Measurements from ENCODE around the gene NCKAP5. TPM values are rescaled to one million over a fixed set of nuclear protein-coding genes. Genes with fewer than 3 reads are reported as not detected.

The NCKAP5 gene
- total and polyA plus RNA-seq, 9 of the 15 experiments (the other 6 are each of a cell fraction or from before 2014, with no cell fraction given): not detected

DNA sequence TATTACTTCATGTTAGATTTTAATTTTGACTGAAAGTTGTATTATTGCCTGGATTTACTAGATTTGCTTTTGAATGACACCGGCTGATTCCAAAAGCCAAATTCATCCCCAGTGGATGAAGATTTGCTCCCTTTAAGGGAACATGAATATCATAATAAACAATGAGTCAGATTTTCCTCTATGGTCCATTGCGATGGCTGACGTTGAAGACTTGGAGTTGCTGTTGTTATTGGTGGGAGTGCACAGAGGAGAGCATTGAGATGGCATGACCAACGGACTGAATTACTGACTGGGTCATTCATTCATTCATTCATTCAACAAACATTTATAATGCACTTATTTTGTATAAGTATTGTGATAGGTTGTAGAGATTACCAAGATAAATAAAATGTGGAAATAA is 864.9 kb downstream of the NCKAP5 start:
- Histone ChIP-seq H3K4me2 (ENCODE audit: insufficient read depth, low read length) (no peak overlapping the region), H3K36me3 (ENCODE audit: control insufficient read depth, insufficient read depth, low read length) (no peaks in the 10 kb centered on the region), H3K4me3 (no peak overlapping the region), H3K27ac (ENCODE audit: extremely low read depth, low read depth, low read length) (no peak overlapping the region), H3K4me1 (replicated peaks in 1 of 2; ENCODE audit: control insufficient read depth in 2 of 2, insufficient read depth in 2 of 2, low read length in 2 of 2) (no peaks in the 10 kb centered on the region), H3K27me3 (ENCODE audit: control insufficient read depth in 2 of 2, insufficient read depth in 2 of 2, low read length in 2 of 2) (no peaks in the 10 kb centered on the region), H2AFZ (ENCODE audit: low read depth, low read length) (no peak overlapping the region), H3K9ac (ENCODE audit: insufficient read depth in 1 of 2, low read depth in 2 of 2, low read length in 2 of 2) (no peak overlapping the region), H3K9me1 (ENCODE audit: control insufficient read depth, insufficient read depth, low read length) (no peaks in the 10 kb centered on the region), H4K20me1 (replicated peaks; ENCODE audit: control insufficient read depth, insufficient read depth, low read length) (no peaks in the 10 kb centered on the region), H3K79me2 (ENCODE audit: control insufficient read depth, insufficient read depth, low read length) (no peaks in the 10 kb centered on the region), H3K9me3 (replicated peaks; ENCODE audit: control insufficient read depth, insufficient read depth, low read depth, low read length) (no peaks in the 10 kb centered on the region)
- intact Hi-C loops (cut with micrococcal nuclease) (no loop called here), in situ Hi-C loops (cut with MboI) (no loop called here)
- 0% methylated on average over 4 of the region's 4 CpGs for WGBS (ENCODE audit: insufficient coverage, low coverage, missing lambda C conversion rate)
- BruUV-seq (replicated peaks): no TSS peak
- ChIA-PET CTCF (ENCODE audit: low intra/inter-chr PET ratio) (no interaction called here), POLR2A (interaction anchor here (1.1 kb wide), 1 partner anchor 13 kb away, joined by 3 read pairs; no protein-coding TSS in a partner anchor)
- ATAC-seq (no peak), FAIRE-seq (no peak), DNase-seq (ENCODE audit: extremely low read depth in 1 of 4, low spot score in 3 of 4) (no peak)
- TF ChIP-seq ZNF830 (CRISPR knock-in tag; IDR thresholded peaks at IDR 0.05): no peak

DNA sequence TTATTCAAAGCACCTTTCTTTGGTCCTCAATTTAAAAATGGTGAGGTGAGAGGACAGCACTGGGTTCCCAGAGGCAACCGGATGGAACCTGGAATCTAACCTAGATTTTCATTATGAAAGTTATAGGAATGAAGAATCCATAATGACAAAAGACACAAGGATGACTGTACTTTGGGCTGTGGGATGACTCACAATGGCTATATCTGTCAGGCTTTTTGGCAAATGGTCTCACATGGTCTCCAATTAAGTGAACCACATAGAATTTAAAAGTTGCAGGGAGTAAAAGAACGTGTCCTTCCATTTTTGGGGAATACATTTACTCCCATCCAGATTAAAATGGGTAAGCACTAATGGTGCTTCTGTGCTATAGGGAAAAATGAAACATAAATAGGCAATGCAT is 866.5 kb downstream of the NCKAP5 start:
- no peaks in the 10 kb centered on the region for H3K9me1 ChIP-seq (ENCODE audit: control insufficient read depth, insufficient read depth, low read length)
- in situ Hi-C loops (cut with MboI): no loop called here
- H3K9me3 ChIP-seq (replicated peaks; ENCODE audit: control insufficient read depth, insufficient read depth, low read depth, low read length): no peaks in the 10 kb centered on the region
- intact Hi-C loops (cut with micrococcal nuclease): no loop called here
- 0% methylated on average over 2 of the region's 2 CpGs for WGBS (ENCODE audit: insufficient coverage, low coverage, missing lambda C conversion rate)
- H3K79me2 ChIP-seq (ENCODE audit: control insufficient read depth, insufficient read depth, low read length): no peaks in the 10 kb centered on the region
- H3K4me1 ChIP-seq (replicated peaks in 1 of 2; ENCODE audit: control insufficient read depth in 2 of 2, insufficient read depth in 2 of 2, low read length in 2 of 2): no peaks in the 10 kb centered on the region
- no peak overlapping the region for H2AFZ ChIP-seq (ENCODE audit: low read depth, low read length)
- no peak overlapping the region for H3K27ac ChIP-seq (ENCODE audit: extremely low read depth, low read depth, low read length)
- no peaks in the 10 kb centered on the region for H3K36me3 ChIP-seq (ENCODE audit: control insufficient read depth, insufficient read depth, low read length)
- CTCF ChIA-PET (ENCODE audit: low intra/inter-chr PET ratio): no interaction called here
- H3K4me3 ChIP-seq: no peak overlapping the region
- H3K27me3 ChIP-seq (ENCODE audit: control insufficient read depth in 2 of 2, insufficient read depth in 2 of 2, low read length in 2 of 2): no peaks in the 10 kb centered on the region
- ATAC-seq (no peak), DNase-seq (ENCODE audit: extremely low read depth in 1 of 4, low spot score in 3 of 4) (no peak), FAIRE-seq (no peak)
- no TSS peak for BruUV-seq (replicated peaks)
- no peaks in the 10 kb centered on the region for H4K20me1 ChIP-seq (replicated peaks; ENCODE audit: control insufficient read depth, insufficient read depth, low read length)
- no peak overlapping the region for H3K4me2 ChIP-seq (ENCODE audit: insufficient read depth, low read length)
- POLR2A ChIA-PET: no interaction called here
- H3K9ac ChIP-seq (ENCODE audit: insufficient read depth in 1 of 2, low read depth in 2 of 2, low read length in 2 of 2): no peak overlapping the region
- TF ChIP-seq, protein P1, sequence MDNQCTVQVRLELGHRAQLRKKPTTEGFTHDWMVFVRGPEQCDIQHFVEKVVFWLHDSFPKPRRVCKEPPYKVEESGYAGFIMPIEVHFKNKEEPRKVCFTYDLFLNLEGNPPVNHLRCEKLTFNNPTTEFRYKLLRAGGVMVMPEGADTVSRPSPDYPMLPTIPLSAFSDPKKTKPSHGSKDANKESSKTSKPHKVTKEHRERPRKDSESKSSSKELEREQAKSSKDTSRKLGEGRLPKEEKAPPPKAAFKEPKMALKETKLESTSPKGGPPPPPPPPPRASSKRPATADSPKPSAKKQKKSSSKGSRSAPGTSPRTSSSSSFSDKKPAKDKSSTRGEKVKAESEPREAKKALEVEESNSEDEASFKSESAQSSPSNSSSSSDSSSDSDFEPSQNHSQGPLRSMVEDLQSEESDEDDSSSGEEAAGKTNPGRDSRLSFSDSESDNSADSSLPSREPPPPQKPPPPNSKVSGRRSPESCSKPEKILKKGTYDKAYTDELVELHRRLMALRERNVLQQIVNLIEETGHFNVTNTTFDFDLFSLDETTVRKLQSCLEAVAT (IDR thresholded peaks at IDR 0.05): no peak
- TF ChIP-seq, protein P2, sequence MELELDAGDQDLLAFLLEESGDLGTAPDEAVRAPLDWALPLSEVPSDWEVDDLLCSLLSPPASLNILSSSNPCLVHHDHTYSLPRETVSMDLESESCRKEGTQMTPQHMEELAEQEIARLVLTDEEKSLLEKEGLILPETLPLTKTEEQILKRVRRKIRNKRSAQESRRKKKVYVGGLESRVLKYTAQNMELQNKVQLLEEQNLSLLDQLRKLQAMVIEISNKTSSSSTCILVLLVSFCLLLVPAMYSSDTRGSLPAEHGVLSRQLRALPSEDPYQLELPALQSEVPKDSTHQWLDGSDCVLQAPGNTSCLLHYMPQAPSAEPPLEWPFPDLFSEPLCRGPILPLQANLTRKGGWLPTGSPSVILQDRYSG (tag; conservative IDR thresholded peaks at IDR 0.05; ENCODE audit: low read depth): no peak
- TF ChIP-seq HNRNPLL (IDR thresholded peaks at IDR 0.05; ENCODE audit: low read depth, low read length, poor library complexity, severe bottlenecking): no peak

Data from K562 (cell line).